ENCODE data around the gene C19orf85. TPM values are rescaled to one million over a fixed set of nuclear protein-coding genes. Genes with fewer than 3 reads are reported as not detected.

C19orf85 gene
- total RNA-seq, 1 experiment from 2014 or later: not detected

DNA sequence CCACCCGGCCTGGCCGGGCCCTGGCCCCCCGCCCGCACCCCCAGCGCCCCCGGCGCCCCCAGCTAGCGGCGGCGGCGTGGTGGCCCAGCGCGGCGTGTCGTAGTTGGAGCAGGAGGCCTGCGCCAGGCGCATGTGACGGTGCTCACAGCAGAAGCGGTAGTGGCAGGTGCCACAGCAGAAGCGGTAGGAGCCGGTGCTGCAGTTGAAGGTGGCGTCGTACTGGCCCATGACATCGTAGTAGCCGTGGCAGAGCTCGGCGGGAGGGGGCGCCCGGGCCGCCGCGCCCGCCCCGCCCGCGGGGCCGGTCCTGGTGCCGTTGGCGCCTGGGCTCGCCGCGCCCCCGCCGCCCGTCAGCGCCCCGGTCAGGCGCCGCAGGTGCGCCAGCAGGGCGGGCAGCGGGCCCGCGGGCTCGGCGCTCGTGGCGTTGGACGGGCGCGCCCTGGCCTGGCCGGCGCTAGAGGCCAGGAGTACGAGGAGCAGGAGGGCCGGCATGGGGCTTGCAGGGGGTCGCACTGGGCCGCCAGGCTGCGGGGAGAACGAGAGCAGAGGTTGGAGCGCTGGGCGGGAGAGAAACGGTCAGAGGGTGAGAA lies 22.1 kb downstream of the C19orf85 start:
- H3K27me3 ChIP-seq (ENCODE audit: control insufficient read depth, insufficient read depth, low read length): peaks cover 21% of the 10 kb centered on the region
- intact Hi-C loops (cut with micrococcal nuclease; ENCODE audit: unreplicated experiment) (no loop called here), in situ Hi-C loops (cut with HindIII; ENCODE audit: low pct_unique_long_range_greater_than_20kb, low sequenced_read_pairs) (no loop called here)
- peaks cover 8% of the 10 kb centered on the region for H3K4me1 ChIP-seq (ENCODE audit: control insufficient read depth, insufficient read depth, low read length)
- CTCF ChIA-PET: no interaction called here
- POLR2A ChIA-PET: interaction anchor here (0.5 kb wide), 1 partner anchor 23 kb away, joined by 6 read pairs; no protein-coding TSS in a partner anchor
- H3K27ac ChIP-seq (ENCODE audit: low read length): no peak overlapping the region
- H3K4me3 ChIP-seq (ENCODE audit: low read depth in 2 of 2, low read length in 2 of 2): no peak overlapping the region; a peak in 1 of 4 replicates
- DNase-seq (ENCODE audit: low read depth, low spot score): no peak
- no peaks in the 10 kb centered on the region for H3K36me3 ChIP-seq (ENCODE audit: control insufficient read depth, insufficient read depth, low read length)
- TF ChIP-seq SIN3A (IDR thresholded peaks at IDR 0.05; ENCODE audit: borderline replicate concordance, insufficient read depth, low read depth, low read length) (no peak), POLR2AphosphoS5 (IDR thresholded peaks at IDR 0.05; ENCODE audit: low read depth, low read length) (no peak), TCF7L2 (IDR thresholded peaks at IDR 0.05; ENCODE audit: low read depth, low read length) (no peak)
- TF ChIP-seq, protein P1, sequence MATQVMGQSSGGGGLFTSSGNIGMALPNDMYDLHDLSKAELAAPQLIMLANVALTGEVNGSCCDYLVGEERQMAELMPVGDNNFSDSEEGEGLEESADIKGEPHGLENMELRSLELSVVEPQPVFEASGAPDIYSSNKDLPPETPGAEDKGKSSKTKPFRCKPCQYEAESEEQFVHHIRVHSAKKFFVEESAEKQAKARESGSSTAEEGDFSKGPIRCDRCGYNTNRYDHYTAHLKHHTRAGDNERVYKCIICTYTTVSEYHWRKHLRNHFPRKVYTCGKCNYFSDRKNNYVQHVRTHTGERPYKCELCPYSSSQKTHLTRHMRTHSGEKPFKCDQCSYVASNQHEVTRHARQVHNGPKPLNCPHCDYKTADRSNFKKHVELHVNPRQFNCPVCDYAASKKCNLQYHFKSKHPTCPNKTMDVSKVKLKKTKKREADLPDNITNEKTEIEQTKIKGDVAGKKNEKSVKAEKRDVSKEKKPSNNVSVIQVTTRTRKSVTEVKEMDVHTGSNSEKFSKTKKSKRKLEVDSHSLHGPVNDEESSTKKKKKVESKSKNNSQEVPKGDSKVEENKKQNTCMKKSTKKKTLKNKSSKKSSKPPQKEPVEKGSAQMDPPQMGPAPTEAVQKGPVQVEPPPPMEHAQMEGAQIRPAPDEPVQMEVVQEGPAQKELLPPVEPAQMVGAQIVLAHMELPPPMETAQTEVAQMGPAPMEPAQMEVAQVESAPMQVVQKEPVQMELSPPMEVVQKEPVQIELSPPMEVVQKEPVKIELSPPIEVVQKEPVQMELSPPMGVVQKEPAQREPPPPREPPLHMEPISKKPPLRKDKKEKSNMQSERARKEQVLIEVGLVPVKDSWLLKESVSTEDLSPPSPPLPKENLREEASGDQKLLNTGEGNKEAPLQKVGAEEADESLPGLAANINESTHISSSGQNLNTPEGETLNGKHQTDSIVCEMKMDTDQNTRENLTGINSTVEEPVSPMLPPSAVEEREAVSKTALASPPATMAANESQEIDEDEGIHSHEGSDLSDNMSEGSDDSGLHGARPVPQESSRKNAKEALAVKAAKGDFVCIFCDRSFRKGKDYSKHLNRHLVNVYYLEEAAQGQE (IDR thresholded peaks at IDR 0.05; ENCODE audit: insufficient read depth in 1 of 2, low read depth in 2 of 2, low read length in 1 of 2): no peak
- TF ChIP-seq, protein P2, sequence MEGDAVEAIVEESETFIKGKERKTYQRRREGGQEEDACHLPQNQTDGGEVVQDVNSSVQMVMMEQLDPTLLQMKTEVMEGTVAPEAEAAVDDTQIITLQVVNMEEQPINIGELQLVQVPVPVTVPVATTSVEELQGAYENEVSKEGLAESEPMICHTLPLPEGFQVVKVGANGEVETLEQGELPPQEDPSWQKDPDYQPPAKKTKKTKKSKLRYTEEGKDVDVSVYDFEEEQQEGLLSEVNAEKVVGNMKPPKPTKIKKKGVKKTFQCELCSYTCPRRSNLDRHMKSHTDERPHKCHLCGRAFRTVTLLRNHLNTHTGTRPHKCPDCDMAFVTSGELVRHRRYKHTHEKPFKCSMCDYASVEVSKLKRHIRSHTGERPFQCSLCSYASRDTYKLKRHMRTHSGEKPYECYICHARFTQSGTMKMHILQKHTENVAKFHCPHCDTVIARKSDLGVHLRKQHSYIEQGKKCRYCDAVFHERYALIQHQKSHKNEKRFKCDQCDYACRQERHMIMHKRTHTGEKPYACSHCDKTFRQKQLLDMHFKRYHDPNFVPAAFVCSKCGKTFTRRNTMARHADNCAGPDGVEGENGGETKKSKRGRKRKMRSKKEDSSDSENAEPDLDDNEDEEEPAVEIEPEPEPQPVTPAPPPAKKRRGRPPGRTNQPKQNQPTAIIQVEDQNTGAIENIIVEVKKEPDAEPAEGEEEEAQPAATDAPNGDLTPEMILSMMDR (IDR thresholded peaks at IDR 0.05): no peak
- no peaks in the 10 kb centered on the region for H3K9me3 ChIP-seq (ENCODE audit: control insufficient read depth, insufficient read depth, low read depth, low read length)
- no TSS peak for BruUV-seq (replicated peaks)
- peak; percentile 59 for ATAC-seq

DNA sequence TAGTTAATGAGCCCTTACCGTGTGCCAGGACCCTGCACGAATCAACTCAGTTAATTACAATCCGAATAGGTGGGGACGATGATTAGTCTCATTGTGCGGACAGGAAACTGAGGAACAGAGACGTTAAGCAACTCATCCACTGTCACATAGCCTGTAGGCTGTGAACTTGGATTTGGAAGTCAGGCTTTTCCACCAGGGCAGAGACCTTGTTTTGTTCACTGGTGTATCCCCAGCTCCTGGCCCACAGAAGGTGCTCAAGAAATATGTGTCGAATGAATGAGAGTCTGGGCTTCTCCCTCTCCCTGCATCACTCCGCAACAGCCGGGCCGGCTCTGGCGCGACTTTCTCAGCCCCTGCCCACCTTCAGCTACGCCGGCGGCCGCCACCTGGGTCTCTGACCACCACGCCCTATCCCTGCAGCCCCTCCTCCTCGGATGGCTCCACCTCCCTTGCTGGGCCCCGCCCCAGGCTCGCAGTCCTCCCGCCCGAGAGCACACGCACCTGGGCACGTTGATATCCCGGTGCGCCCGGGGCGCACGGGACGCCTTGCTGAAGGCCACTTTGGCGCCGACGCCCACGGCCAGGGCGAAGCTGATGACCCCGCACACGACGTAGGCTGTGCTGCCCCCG lies 22.7 kb downstream of the C19orf85 start:
- ATAC-seq (peak; percentile 37), DNase-seq (ENCODE audit: low read depth, low spot score) (no peak)
- Histone ChIP-seq H3K9me3 (ENCODE audit: control insufficient read depth, insufficient read depth, low read depth, low read length) (no peaks in the 10 kb centered on the region), H3K36me3 (ENCODE audit: control insufficient read depth, insufficient read depth, low read length) (no peaks in the 10 kb centered on the region), H3K27ac (ENCODE audit: low read length) (no peak overlapping the region), H3K4me1 (ENCODE audit: control insufficient read depth, insufficient read depth, low read length) (peaks cover 5% of the 10 kb centered on the region; the same call in 1 of the 2 replicates), H3K27me3 (ENCODE audit: control insufficient read depth, insufficient read depth, low read length) (peaks cover 21% of the 10 kb centered on the region), H3K4me3 (ENCODE audit: low read depth in 2 of 2, low read length in 2 of 2) (peak overlapping the region in 1 of 2 experiments; percentile 29; a peak in 2 of 4 replicates)
- CTCF ChIA-PET: no interaction called here
- no TSS peak for BruUV-seq (replicated peaks)
- in situ Hi-C loops (cut with HindIII; ENCODE audit: low pct_unique_long_range_greater_than_20kb, low sequenced_read_pairs): no loop called here
- POLR2A ChIA-PET: no interaction called here
- TF ChIP-seq POLR2AphosphoS5 (IDR thresholded peaks at IDR 0.05; ENCODE audit: low read depth, low read length) (no peak), SIN3A (IDR thresholded peaks at IDR 0.05; ENCODE audit: borderline replicate concordance, insufficient read depth, low read depth, low read length) (no peak), TCF7L2 (IDR thresholded peaks at IDR 0.05; ENCODE audit: low read depth, low read length) (no peak)
- TF ChIP-seq, protein P2 (IDR thresholded peaks at IDR 0.05): no peak
- TF ChIP-seq, protein P1 (IDR thresholded peaks at IDR 0.05; ENCODE audit: insufficient read depth in 1 of 2, low read depth in 2 of 2, low read length in 1 of 2): no peak
- intact Hi-C loops (cut with micrococcal nuclease; ENCODE audit: unreplicated experiment): no loop called here
